GM12873 (cell line): Measurements from ENCODE around the gene DCAF7.

Experiments used
- CTCF ChIP-seq: IDR thresholded peaks from 2 replicates; pipeline ENCODE4 v1.5.1; 2012; ENCODE audit warnings: low read depth, mild to moderate bottlenecking, moderate library complexity, low read length, control low read depth; ENCODE audit not compliant: insufficient read depth; ENCODE audit errors: missing control alignments

The DCAF7 gene

GRCh38 chr17:63549946-63550816 lies at the start of gene DCAF7:
DCAF7 (plus strand) TSS chr17:63550477; CDS start chr17:63550678, 201 bp downstream.
- TF ChIP-seq CTCF: no peak

- TF ChIP-seq CTCF: no peak
Observed at GRCh38 chr17:63500543-63501390, 49.5 kb upstream of the DCAF7 start.

- TF ChIP-seq CTCF: no peak
Observed at GRCh38 chr17:63503341-63503705, 47.0 kb upstream of the DCAF7 start.

- no peak for TF ChIP-seq CTCF
Observed at GRCh38 chr17:63504261-63504660, 46.0 kb upstream of the DCAF7 start.

GRCh38 chr17:63505341-63505740 lies 44.9 kb upstream of the DCAF7 start:
- no peak for TF ChIP-seq CTCF

- no peak for TF ChIP-seq CTCF
Observed at GRCh38 chr17:63506627-63507026, 43.6 kb upstream of the DCAF7 start.

GRCh38 chr17:63511331-63511730 lies 38.9 kb upstream of the DCAF7 start:
- TF ChIP-seq CTCF: no peak
